ENCODE results near the gene POLE2.

- no peak for TF ChIP-seq POLR2A (IDR thresholded peaks at IDR 0.05; ENCODE audit: low read length)
- no peak for TF ChIP-seq GATA1 (IDR thresholded peaks at IDR 0.05; ENCODE audit: low read depth, low read length)
Measured at GRCh38 chr14:49659526-49660455, 28.2 kb downstream of the POLE2 start.
